ENCODE results near the gene ZBTB46.
"Not testable (repeated sequence)": the region's sequence is repeated elsewhere in the genome, so short reads cannot be mapped to it uniquely, and the experiment has no call there.

ZBTB46 gene

GRCh38 chr20:63734946-63735858, 95.9 kb downstream of the ZBTB46 start:
- no peak for DNase-seq (ENCODE audit: low read depth)

- no peak for DNase-seq (ENCODE audit: low read depth)
Measured at GRCh38 chr20:63734111-63734945, 96.7 kb downstream of the ZBTB46 start.

DNA sequence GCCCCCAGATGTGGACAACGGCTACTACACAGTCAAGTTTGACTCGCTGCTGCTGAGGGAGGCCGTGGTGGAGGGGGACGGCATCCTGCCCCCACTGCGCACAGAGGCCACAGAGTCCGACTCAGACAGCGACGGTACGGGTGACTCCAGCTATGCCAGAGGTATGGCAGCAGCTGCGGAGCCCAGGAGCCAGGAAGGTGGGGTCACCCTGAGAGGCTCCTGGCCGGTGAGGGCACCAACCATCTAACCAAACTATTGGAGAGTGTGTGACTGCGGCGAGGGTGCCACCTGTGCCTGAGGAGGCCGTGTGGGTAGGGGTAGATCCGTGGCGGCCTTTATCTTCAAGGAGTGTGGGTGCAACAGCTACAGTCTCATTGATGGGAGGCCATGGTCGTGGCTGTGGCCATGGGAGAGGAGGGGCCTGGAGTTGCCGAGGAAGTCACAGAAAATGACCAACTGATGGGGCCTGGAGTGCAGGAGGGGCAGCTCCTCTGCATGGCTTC, 97.4 kb downstream of the ZBTB46 start:
- no peak for DNase-seq (ENCODE audit: low read depth)

DNA sequence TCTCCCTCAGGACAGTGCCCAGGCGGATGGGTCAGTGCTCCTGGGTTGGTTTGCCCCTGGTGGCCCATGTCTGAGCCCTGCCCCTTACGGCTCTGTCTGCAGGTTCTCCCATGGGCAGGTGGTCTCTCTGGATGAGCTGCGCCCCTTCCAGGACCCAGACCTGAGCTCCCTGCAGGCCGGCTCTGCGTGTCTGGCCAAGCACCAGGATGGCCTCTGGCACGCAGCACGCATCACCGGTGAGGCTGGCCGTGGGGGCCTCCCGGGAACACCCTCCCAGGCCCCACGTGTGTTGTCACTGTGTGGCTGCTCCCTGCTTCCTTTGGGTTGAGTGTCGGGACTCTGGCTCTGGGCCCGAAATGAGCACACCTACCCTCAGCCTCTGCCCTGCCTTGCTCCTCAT, 97.9 kb downstream of the ZBTB46 start:
- no peak for DNase-seq (ENCODE audit: low read depth)

DNA sequence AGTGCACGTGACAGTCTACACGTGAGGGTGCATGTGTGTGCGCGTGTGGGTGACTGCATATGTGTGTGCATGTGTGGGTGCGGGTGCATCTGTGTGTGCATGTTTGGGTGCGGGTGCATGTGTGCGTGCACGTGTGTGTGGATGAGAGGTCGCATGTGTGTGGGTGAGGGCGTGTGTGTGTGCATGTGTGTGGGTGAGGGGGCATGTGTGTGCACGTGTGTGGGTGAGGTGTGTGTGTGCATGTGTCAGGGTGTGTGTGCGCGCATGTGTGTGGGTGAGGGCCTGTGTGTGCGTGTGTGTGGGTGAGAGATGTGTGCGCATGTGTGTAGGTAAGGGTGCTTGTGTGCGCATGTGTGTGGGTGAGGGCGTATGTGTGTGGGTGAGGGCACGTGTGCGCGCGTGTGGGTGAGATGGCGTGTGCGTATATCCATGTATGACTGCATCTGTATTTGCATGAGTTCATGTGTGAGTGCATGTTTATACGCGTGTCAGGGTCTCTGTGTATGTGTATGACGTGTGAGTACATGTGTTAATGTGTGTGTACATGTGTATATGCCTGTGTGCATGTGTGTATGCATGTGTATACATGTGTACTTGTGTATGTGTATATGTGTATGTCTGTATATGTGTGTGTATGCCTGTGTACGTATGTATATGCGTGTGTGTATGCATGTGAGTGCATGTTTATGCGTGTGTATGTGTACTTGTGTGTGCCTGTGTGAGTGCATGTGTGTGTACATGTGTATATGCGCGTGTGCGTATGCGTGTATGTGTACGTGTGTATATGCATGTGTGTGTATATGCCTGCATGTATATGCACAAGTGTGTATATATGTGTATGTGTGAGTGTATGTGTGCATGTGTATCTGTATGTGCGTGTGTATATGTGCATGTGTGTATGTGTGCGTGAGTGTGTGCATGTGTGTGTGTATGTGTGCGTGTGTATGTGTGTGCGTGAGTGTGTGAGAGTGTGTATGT, 98.7 kb downstream of the ZBTB46 start:
- no peak for DNase-seq (ENCODE audit: low read depth)

- no peak for DNase-seq (ENCODE audit: low read depth)
Measured at GRCh38 chr20:63731410-63731809, 99.7 kb downstream of the ZBTB46 start.

- not testable (repeated sequence) for DNase-seq (ENCODE audit: low read depth)
Measured at GRCh38 chr20:63730189-63730733, 100.8 kb downstream of the ZBTB46 start.

DNA sequence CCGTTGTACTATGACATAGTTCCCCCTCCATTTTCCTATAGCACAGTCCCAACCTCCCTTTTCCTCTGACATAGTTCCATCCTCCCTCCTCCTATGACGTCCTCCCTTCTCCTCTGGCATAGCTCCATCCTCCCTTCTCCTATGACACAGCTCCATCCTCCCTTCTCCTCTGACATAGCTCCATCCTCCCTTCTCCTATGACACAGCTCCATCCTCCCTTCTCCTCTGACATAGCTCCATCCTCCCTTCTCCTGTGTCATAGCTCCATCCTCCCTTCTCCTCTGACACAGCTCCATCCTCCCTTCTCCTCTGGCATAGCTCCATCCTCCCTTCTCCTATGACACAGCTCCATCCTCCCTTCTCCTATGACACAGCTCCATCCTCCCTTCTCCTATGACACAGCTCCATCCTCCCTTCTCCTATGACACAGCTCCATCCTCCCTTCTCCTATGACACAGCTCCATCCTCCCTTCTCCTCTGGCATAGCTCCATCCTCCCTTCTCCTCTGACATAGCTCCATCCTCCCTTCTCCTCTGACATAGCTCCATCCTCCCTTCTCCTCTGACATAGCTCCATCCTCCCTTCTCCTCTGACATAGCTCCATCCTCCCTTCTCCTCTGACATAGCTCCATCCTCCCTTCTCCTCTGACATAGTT, 108.0 kb downstream of the ZBTB46 start:
- not testable (repeated sequence) for DNase-seq (ENCODE audit: low read depth)

DNA sequence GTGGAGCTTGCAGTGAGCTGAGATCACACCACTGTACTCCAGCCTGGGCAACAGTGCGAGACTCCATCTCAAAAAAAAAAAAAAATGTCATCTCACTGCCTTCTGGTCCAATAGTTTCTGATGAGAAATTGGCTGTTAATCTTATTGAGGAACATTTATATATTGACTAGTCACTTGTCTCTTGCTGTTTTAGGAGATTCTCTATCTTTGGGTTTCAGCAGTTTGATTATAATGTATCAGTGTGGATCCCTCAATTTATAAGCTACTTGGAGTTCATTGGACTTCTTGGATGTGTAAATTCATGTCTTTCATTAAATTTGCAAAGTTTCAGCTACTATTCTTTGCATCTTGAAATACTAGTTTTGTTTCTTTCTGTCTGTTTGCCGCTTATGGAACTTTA, 112.1 kb downstream of the ZBTB46 start:
- no peak for DNase-seq (ENCODE audit: low read depth)

- no peak for DNase-seq (ENCODE audit: low read depth)
Measured at GRCh38 chr20:63714858-63715257, 116.2 kb downstream of the ZBTB46 start.

- no peak for DNase-seq (ENCODE audit: low read depth)
Measured at GRCh38 chr20:63712191-63712590, 118.9 kb downstream of the ZBTB46 start.

DNA sequence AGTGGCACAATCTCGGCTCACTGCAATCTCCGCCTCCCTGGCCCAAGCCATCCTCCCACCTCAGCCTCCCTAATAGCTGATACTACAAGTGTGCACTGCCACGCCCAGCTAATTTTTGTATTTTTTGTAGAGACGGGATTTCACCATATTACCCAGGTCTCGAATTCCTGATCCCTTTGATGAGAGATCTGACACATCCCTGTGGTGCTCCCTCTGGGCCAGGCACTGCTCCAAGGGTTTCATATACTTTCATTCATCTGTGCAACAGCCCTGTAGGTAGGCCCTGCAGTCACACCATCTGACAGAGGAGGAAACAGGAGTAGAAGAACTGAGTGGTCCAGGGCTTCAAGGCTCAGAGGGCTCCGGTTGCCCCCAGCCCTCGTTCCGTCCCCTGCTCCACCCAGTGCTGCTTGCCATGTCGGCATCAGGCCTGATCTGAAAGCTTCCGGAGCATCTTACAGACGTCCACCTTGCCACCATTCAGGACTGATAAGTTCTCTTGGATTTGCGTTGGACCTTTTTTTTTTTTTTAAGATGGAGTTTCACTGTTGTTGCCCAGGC, 119.9 kb downstream of the ZBTB46 start:
- DNase-seq (ENCODE audit: low read depth) = no peak

GRCh38 chr20:63709149-63709527, 121.9 kb downstream of the ZBTB46 start:
- DNase-seq (ENCODE audit: low read depth) = no peak

DNA sequence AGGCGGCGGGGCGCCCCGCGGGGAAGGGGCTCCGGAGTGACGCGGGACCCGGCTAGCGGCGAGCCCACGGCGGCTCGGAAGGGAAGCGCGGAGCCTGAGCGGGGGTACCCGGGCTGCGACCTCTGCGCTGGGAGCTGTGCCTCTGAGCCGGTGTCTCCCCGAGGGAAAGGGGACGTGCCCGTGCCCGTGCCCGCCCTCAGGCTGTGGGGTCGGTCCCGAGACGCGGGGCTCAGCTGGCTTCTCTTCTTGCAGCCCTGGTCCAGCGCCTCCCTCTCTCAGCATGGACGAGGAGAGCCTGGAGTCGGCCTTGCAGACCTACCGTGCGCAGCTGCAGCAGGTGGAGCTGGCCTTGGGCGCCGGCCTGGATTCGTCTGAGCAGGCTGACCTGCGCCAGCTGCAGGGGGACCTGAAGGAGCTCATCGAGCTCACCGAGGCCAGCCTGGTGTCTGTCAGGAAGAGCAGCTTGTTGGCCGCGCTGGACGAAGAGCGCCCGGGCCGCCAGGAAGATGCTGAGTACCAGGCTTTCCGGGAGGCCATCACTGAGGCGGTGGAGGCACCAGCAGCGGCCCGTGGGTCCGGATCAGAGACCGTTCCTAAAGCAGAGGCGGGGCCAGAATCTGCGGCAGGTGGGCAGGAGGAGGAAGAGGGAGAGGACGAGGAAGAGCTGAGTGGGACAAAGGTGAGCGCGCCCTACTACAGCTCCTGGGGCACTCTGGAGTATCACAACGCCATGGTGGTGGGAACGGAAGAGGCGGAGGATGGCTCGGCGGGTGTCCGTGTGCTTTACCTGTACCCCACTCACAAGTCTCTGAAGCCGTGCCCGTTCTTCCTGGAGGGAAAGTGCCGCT, 122.5 kb downstream of the ZBTB46 start:
- no peak for DNase-seq (ENCODE audit: low read depth)

GRCh38 chr20:63707558-63708300, 123.3 kb downstream of the ZBTB46 start, which contains the start of the genes ARFRP1 and ZGPAT:
TSS of gene ARFRP1 (minus strand) at chr20:63707976. CDS start at chr20:63707091, 885 bp downstream.
TSS of gene ZGPAT (plus strand) at chr20:63708039. CDS start at chr20:63708581, 542 bp downstream.
- DNase-seq (ENCODE audit: low read depth) = peak; percentile 71

- peak; percentile 16 for DNase-seq (ENCODE audit: low read depth)
Measured at GRCh38 chr20:63706852-63707557, 124.1 kb downstream of the ZBTB46 start.

DNA sequence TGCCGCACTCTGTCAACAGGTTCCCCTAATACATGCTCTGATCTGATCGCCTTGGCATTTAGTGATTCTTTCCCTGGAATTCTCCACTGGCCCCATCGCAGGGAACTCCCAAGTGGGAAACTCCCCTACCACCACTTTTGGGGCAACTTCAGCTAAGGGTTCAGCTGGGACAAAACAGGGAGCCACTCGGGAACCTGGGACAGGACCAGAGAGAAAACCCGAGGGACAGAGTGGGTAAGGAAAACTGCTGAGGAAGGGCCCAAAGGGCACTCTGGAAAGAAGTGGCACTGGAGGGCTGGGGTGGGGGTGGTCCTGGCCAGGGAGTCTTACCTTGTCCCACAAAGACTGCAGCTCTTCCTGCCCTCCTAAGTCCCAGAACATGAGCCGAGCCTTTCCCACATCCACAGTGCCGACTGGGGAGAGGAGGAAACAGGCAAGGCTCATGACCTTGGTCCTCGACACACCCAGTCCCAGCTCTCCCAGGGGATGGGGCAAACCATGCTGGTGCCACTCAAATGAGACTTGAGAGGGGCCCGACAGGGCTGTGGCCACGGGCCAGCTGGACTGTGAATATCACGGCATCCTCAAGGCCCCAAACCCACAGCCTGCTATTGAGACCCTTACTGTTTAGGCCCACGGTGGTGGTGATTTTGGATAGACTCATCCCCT, 124.9 kb downstream of the ZBTB46 start:
- no peak for DNase-seq (ENCODE audit: low read depth)
